GM06990 (cell line): Measurements from ENCODE around the gene GRM3.

Experiments
- DNase-seq: peaks from one replicate; pipeline ENCODE4 v3.0.0-alpha.2; 2011; ENCODE audit not compliant: insufficient read length; ENCODE audit errors: extremely low read depth
- H3K27me3 ChIP-seq: replicated peaks from 2 replicates; pipeline ENCODE4 v1.6.0; 2011; ENCODE audit warnings: low read length; ENCODE audit not compliant: control insufficient read depth, insufficient read depth
- H3K36me3 ChIP-seq: 2 replicates; pipeline ENCODE4 v1.5.1; 2011; ENCODE audit warnings: low read length; ENCODE audit not compliant: control insufficient read depth, insufficient read depth
- H3K4me3 ChIP-seq: replicated peaks from 2 replicates; pipeline ENCODE4 v1.5.1; 2011; ENCODE audit warnings: low read depth, mild to moderate bottlenecking, control low read depth, low read length
- CTCF ChIP-seq: IDR thresholded peaks from 2 replicates; pipeline ENCODE4 v1.5.1; 2011; ENCODE audit warnings: low read length, control low read depth, mild to moderate bottlenecking, inconsistent platforms; ENCODE audit not compliant: insufficient read depth, poor library complexity, severe bottlenecking

Gene GRM3

GRCh38 chr7:86825264-86825663 is 181.6 kb downstream of the GRM3 start:
- peaks cover 2% of the 10 kb centered on the region; the same call in 1 of the 2 replicates for H3K27me3 ChIP-seq
- no peak for TF ChIP-seq CTCF
- H3K4me3 ChIP-seq, result no peak overlapping the region
- no peaks in the 10 kb centered on the region for H3K36me3 ChIP-seq
- DNase-seq, result no peak

GRCh38 chr7:86826948-86827347 is 183.2 kb downstream of the GRM3 start:
- no peak for DNase-seq
- TF ChIP-seq CTCF, result no peak
- H3K27me3 ChIP-seq, result peaks cover 2% of the 10 kb centered on the region; the same call in 1 of the 2 replicates
- no peaks in the 10 kb centered on the region for H3K36me3 ChIP-seq
- no peak overlapping the region for H3K4me3 ChIP-seq

DNA sequence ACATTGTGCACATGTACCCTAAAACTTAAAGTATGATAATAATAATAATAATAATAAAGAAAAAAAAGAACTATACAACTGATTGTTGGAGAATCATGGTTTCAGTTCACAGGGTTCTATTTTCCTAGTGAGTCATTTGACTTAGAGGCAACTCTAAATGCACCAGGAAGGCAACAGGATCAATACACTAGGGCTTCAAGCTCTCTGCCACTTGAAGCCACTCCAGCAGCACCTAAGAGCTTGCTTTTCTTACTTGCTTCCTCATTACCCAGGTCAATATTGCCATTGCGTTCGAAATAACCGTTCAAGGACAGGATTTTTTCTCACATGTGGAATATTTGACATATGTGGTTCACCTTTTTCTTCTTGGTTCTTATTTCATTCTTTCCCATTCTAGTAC is 189.7 kb downstream of the GRM3 start:
- H3K4me3 ChIP-seq, result no peak overlapping the region
- H3K27me3 ChIP-seq, result no peaks in the 10 kb centered on the region
- no peak for DNase-seq
- no peak for TF ChIP-seq CTCF
- no peaks in the 10 kb centered on the region for H3K36me3 ChIP-seq

DNA sequence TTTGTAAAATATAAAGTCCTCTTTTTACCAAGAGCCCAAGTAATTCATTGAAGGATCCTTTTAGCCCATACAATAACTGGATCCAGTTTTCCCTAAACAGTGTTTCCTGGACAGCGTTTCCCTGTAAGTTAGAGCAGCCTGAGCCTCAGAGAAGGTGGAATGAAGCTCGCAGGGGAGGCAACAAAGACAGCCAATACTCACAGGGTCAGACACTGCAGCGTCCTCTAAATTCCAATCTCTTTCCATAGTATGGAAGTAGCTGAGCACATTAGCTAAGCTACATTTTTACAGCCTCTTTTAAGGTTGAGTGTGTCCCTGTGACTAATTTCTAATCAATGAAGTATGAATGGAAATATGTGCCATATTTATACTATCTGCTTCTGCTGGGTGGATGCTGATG is 193.5 kb downstream of the GRM3 start:
- no peak for TF ChIP-seq CTCF
- no peaks in the 10 kb centered on the region for H3K36me3 ChIP-seq
- DNase-seq, result no peak
- no peak overlapping the region for H3K4me3 ChIP-seq
- no peaks in the 10 kb centered on the region for H3K27me3 ChIP-seq

DNA sequence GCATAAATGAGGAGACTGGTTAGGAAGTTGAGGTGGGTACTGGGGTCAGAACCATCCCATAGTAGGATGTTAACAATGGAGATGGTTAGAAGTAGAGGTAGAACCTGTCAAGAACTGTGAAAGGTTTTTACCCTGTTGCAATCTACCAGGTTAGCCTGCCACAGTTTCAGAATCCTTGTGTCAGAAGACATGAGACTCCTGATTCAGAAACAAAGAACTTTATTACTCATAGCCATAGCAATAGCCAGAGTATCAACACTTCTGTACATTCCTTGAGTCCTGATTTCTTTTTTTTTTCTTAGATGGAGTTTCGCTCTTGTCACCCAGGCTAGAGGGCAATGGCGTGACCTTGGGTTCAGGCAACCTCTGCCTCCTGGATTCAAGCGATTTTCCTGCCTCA is 200.9 kb downstream of the GRM3 start:
- no peak for TF ChIP-seq CTCF
- DNase-seq, result peak; percentile 2
- no peak overlapping the region for H3K4me3 ChIP-seq
- no peaks in the 10 kb centered on the region for H3K27me3 ChIP-seq
- H3K36me3 ChIP-seq, result no peaks in the 10 kb centered on the region

- no peaks in the 10 kb centered on the region for H3K27me3 ChIP-seq
- TF ChIP-seq CTCF, result no peak
- no peak overlapping the region for H3K4me3 ChIP-seq
- DNase-seq, result no peak
- no peaks in the 10 kb centered on the region for H3K36me3 ChIP-seq
Observed at GRCh38 chr7:86846494-86847190, 202.9 kb downstream of the GRM3 start.
